H1 (cell line): ENCODE measurements around the gene ZNF644.
"Not testable (repeated sequence)": the region's sequence is repeated elsewhere in the genome, so short reads cannot be mapped to it uniquely, and the experiment has no call there.

Experiments used
- BRCA1 ChIP-seq: IDR thresholded peaks from 2 replicates; pipeline ENCODE4 v1.6.1; 2012; ENCODE audit warnings: low read depth, low read length, improper control_type of control experiment
- E2F6 ChIP-seq: IDR thresholded peaks from 2 replicates; pipeline ENCODE4 v1.6.1; 2012; ENCODE audit warnings: inconsistent platforms
- EP300 ChIP-seq, 2 experiments: IDR thresholded peaks; 1 replicate in 1 of 2; 2 replicates in 1 of 2; pipeline ENCODE4 v1.6.1; 2011 to 2012; ENCODE audit warnings: low read depth in 2 of 2, low read length in 2 of 2, mild to moderate bottlenecking in 2 of 2, borderline replicate concordance in 1 of 2, inconsistent platforms in 1 of 2, moderate library complexity in 1 of 2
- EZH2 ChIP-seq: fragments of 200-600 bp; sonication (generic); IDR thresholded peaks from 2 replicates; pipeline ENCODE4 v1.7.1; 2012; ENCODE audit warnings: low read depth, mild to moderate bottlenecking, moderate library complexity, low read length, inconsistent platforms; ENCODE audit not compliant: severe bottlenecking
- HDAC2 ChIP-seq, 2 experiments: fragments of 300-600 bp in 1 of 2; sonication (generic) in 1 of 2; IDR thresholded peaks; 2 replicates each; pipeline ENCODE4 v1.6.1; 2011 to 2012; ENCODE audit warnings: low read depth in 2 of 2, low read length in 2 of 2, mild to moderate bottlenecking in 2 of 2, moderate library complexity in 2 of 2, borderline replicate concordance in 1 of 2, inconsistent platforms in 1 of 2
- POLR2A ChIP-seq, 2 experiments: IDR thresholded peaks; 1 replicate in 1 of 2; 2 replicates in 1 of 2; pipeline ENCODE4 v1.6.1; 2011; ENCODE audit warnings: low read depth in 2 of 2, low read length in 2 of 2, mild to moderate bottlenecking in 2 of 2; ENCODE audit errors: control extremely low read depth in 1 of 2
- SRF ChIP-seq: IDR thresholded peaks from 2 replicates; pipeline ENCODE4 v1.6.1; 2011; ENCODE audit warnings: mild to moderate bottlenecking, low read depth, low read length, moderate library complexity
- TEAD4 ChIP-seq: IDR thresholded peaks from 2 replicates; pipeline ENCODE4 v1.6.1; 2012; ENCODE audit warnings: low read depth, low read length, inconsistent platforms, mixed read lengths

GRCh38 chr1:90893679-90894078 lies 128.2 kb downstream of the ZNF644 start:
- not testable (repeated sequence) for TF ChIP-seq EP300 (IDR thresholded peaks at IDR 0.05; ENCODE audit: borderline replicate concordance in 1 of 2, low read depth in 2 of 2, low read length in 2 of 2); EZH2; TEAD4; POLR2A (IDR thresholded peaks at IDR 0.05; ENCODE audit: control extremely low read depth in 1 of 2, low read depth in 2 of 2, low read length in 2 of 2); E2F6; BRCA1; SRF; HDAC2 (IDR thresholded peaks at IDR 0.05; ENCODE audit: borderline replicate concordance in 1 of 2, low read depth in 2 of 2, low read length in 2 of 2)
